Mucosa of descending colon (tissue), 3 donors: ENCODE data around the gene PLA1A. TPM values are rescaled to one million over a fixed set of nuclear protein-coding genes. Genes with fewer than 3 reads are reported as not detected.
"Not testable (repeated sequence)": the region's sequence is repeated elsewhere in the genome, so short reads cannot be mapped to it uniquely, and the experiment has no call there.

Experiments
- ATAC-seq: fragments of 200-7000 bp; cut with Tn5 transposase; one replicate; pipeline ENCODE4 v1.9.1; 2020; ENCODE audit warnings: mild to moderate bottlenecking, moderate library complexity
- DNase-seq, 3 donors: peaks; one replicate each; pipeline ENCODE4 v3.0.0-alpha.2; 2020
- H3K36me3 ChIP-seq: fragments of 200-600 bp; one replicate; pipeline ENCODE4 v1.8.0; 2021; ENCODE audit warnings: low read depth, mild to moderate bottlenecking
- H3K4me1 ChIP-seq: fragments of 200-600 bp; one replicate; pipeline ENCODE4 v1.8.0; 2021; ENCODE audit warnings: low read depth, mild to moderate bottlenecking
- H3K4me3 ChIP-seq: fragments of 200-600 bp; one replicate; pipeline ENCODE4 v1.8.0; 2021; ENCODE audit warnings: mild to moderate bottlenecking
- H3K9me3 ChIP-seq: fragments of 200-600 bp; one replicate; pipeline ENCODE4 v1.8.0; 2021; ENCODE audit warnings: mild to moderate bottlenecking
- CTCF ChIP-seq: fragments of 200-600 bp; IDR thresholded peaks from one replicate; pipeline ENCODE4 v1.8.0; 2022; ENCODE audit warnings: antibody characterized with exemption, mild to moderate bottlenecking
- intact Hi-C, 2 donors: fragments of 100-400 bp; cut with DNase I in 1 of 2; cut with micrococcal nuclease in 1 of 2; formaldehyde crosslinking; loops; one replicate each; pipeline versions ENCODE4 v1.11.0 to v1.11.1; 2022; cut with DNase I, micrococcal nuclease
- total RNA-seq, 3 donors: library from RNA; stranded (reverse); fragmentation: NEBNext Ultra II Directional in 2 of 3; extraction: Animal tissue kit (Norgen Biotek cat#: 25700) in 2 of 3; gene quantifications; one replicate each; pipeline versions ENCODE4 v1.2.1 to v1.2.4, GENCODE V29; 2021 to 2023
- donor health status: DM: no; HTN: no; CAD: no; lungs with moderate emphysema.
- donor health status: DM: no; HTN: no; CAD: no.
- donor health status: DM: no; HTN: yes; CAD: no.

The PLA1A gene
- total RNA-seq, 3 donors from 2014 or later = 0.58 to 2.1 (median 1.5) TPM

DNA sequence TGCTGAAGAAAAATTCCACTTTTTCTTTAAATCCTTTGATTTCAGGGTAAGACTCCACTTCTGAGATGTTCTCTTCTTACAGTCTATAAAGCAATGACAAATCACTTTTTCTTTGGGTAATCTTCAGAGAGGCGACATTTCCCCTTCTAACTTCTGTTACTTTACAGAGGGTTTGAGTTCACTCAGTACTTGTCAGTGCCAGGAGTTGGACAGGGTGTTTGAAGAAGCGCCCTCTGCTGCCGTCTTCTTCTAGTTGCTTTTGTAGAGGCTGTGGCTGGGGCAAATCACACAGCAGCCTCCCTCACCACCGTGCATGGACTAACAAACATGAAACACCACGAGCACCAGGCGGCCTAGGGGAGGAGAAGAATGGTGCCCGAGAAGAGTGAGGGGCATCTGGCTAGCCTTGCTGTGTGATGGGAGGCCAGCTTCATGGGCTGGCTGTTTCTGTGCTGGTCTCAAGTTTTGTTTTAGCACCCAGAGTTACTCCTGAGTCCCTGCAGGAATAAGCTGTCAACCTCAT lies 38.2 kb upstream of the PLA1A start, which contains the start of gene CD80:
CD80 (minus strand) TSS at position 174 of the 523 bp plus-strand sequence. CDS start 1,886 bp downstream, outside the sequence.
- no peak within 1 kb of the TSS for H3K4me3 ChIP-seq
- peak; percentile 91 for ATAC-seq
- intact Hi-C loops = no loop called here

DNA sequence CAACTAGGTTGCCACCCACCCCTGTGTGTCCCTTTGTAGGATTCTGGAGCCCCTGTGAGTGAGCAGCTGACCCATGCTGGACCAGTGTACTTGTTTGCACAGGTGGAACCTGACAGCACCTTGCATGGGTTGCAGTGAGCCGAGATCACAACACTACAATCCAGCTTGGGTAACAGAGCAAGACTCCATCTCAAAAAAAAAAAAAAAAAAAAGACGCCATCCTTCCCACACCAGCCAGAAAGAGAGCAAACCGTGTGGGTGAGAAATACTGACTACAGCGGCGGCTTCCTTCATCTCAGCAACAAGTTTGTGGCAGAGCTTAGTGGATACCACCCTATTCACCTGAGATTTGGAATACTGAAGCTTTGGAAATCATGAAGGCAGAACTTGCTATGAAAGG lies 37.5 kb upstream of the PLA1A start:
- Histone ChIP-seq H3K36me3 (no peaks in the 10 kb centered on the region), H3K4me3 (no peak overlapping the region), H3K9me3 (no peaks in the 10 kb centered on the region), H3K4me1 (no peaks in the 10 kb centered on the region)
- DNase-seq (no peak), ATAC-seq (no peak)
- TF ChIP-seq CTCF = no peak
- intact Hi-C loops = no loop called here

More for the DNA sequence above, 38.2 kb upstream of the PLA1A start, which contains the start of gene CD80:
- no peaks in the 10 kb centered on the region for H3K4me1 ChIP-seq
- peak; percentile 61 to 84 (median 62) for DNase-seq
- no peak for TF ChIP-seq CTCF
- H3K36me3 ChIP-seq = no peaks in the 10 kb centered on the region
- H3K9me3 ChIP-seq = no peaks in the 10 kb centered on the region

DNA sequence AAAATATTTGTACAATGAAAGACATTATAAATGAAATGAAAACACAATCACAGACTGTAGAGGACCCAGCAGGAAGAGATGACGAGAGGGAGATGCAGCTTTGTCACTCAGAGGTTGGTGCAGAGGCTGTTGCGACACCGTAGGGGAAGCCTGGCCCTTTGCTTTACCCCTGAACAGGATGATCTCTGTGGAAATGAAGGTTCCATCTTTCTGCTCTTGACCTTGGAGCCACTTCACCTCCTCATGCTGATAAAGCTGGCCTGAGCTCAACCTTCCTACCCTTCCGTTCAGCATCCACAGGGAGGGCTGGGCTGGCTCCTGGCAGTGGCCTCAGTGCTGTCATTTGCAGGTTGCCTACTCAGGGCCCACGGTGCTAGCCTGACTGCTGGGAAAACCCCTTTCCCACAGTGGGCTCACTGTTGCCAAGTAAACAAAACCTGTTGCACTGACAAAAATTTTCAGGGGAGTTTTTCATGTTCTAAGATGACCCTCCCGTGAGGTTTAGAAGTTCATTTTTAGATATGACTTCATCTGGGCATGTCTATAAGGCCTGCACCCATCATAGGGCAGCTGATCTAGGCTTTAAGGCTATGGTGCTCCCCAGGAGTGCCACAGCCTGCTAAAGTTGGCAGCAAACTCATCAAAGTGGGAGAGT lies 35.3 kb upstream of the PLA1A start:
- DNase-seq (no peak), ATAC-seq (peak; percentile 60)

DNA sequence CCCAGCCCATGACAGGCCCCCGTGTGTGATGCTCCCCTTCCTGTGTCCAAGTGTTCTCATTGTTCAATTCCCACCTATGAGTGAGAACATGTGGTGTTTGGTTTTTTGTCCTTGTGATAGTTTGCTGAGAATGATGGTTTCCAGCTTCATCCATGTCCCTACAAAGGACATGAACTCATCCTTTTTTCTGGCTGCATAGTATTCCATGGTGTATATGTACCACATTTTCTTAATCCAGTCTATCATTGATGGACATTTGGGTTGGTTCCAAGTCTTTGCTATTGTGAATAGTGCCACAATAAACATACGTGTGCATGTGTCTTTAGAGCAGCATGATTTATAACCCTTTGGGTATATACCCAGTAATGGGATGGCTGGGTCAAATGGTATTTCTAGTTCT lies 34.4 kb upstream of the PLA1A start:
- DNase-seq, H3K4me3 ChIP-seq, H3K9me3 ChIP-seq, H3K36me3 ChIP-seq, ATAC-seq, H3K4me1 ChIP-seq, intact Hi-C loops: not testable (repeated sequence)

More for the DNA sequence above, 35.3 kb upstream of the PLA1A start:
- Histone ChIP-seq H3K36me3 (no peaks in the 10 kb centered on the region), H3K9me3 (no peaks in the 10 kb centered on the region), H3K4me1 (no peaks in the 10 kb centered on the region), H3K4me3 (no peak overlapping the region)
- TF ChIP-seq CTCF = no peak
- intact Hi-C loops = no loop called here

GRCh38 chr3:119569156-119569555 lies 28.5 kb upstream of the PLA1A start:
- no peak for ATAC-seq
- DNase-seq = no peak
- Histone ChIP-seq H3K4me3 (no peak overlapping the region), H3K4me1 (no peaks in the 10 kb centered on the region), H3K36me3 (no peaks in the 10 kb centered on the region), H3K9me3 (no peaks in the 10 kb centered on the region)
- no peak for TF ChIP-seq CTCF
- intact Hi-C loops = no loop called here

DNA sequence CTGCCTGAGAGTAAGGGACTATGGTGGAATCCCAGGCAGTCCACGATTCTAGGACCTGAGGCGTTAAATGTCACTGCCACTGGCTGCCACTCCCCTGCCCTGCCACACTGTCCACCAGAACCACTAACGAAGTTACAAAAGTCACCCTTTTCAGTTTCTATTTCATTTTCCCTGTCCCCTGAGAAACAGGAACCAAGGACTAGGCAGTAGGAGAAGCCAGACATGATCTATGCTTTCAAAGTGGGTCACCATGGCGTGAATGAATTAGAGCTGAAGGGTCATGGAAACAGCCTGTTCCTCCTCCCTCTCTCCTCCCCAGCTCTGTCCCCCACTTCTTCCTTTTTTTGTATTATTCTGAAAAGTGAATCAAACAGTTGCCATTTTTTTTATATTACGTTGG lies 27.5 kb upstream of the PLA1A start:
- TF ChIP-seq CTCF = no peak
- ATAC-seq (peak; percentile 54), DNase-seq (no peak)
- H3K4me3 ChIP-seq = no peak overlapping the region
- H3K36me3 ChIP-seq = no peaks in the 10 kb centered on the region
- H3K9me3 ChIP-seq = no peaks in the 10 kb centered on the region
- H3K4me1 ChIP-seq = no peaks in the 10 kb centered on the region
- intact Hi-C loops = no loop called here
